Smooth muscle cell (in vitro differentiated cells): ENCODE measurements around the gene EPB41L2. TPM values are rescaled to one million over a fixed set of nuclear protein-coding genes. Genes with fewer than 3 reads are reported as not detected.
A peak's percentile ranks its signal among the peaks of the same experiment; 100 is the strongest.

Source experiments
- DNase-seq: peaks from one replicate; lab custom pipeline; 2025; ENCODE audit not compliant: unreplicated experiment; lab: John Stamatoyannopoulos, UW
- H2AFZ ChIP-seq: fragments of 200-600 bp; sonication (generic); 2 replicates; pipeline ENCODE4 v1.6.0; 2016; ENCODE audit warnings: antibody characterized with exemption, low read depth, mild to moderate bottlenecking
- H3F3A ChIP-seq: fragments of 200-600 bp; sonication (generic); 2 replicates; pipeline ENCODE4 v1.6.0; 2017; ENCODE audit warnings: antibody characterized with exemption, low read depth
- H3K27ac ChIP-seq: fragments of 200-600 bp; sonication (generic); 2 replicates; pipeline ENCODE4 v1.5.1; 2016; ENCODE audit warnings: low read depth, mild to moderate bottlenecking
- H3K27me3 ChIP-seq: fragments of 200-600 bp; sonication (generic); 2 replicates; pipeline ENCODE4 v1.6.1; 2016; ENCODE audit warnings: low read depth, mild to moderate bottlenecking
- H3K36me3 ChIP-seq: fragments of 200-600 bp; sonication (generic); 2 replicates; pipeline ENCODE4 v1.5.1; 2016; ENCODE audit warnings: low read depth
- H3K4me1 ChIP-seq: fragments of 200-600 bp; sonication (generic); 2 replicates; pipeline ENCODE4 v1.5.1; 2016; ENCODE audit warnings: low read depth
- H3K4me2 ChIP-seq: fragments of 200-600 bp; sonication (generic); 2 replicates; pipeline ENCODE4 v1.6.0; 2016; ENCODE audit warnings: mild to moderate bottlenecking
- H3K4me3 ChIP-seq: fragments of 200-600 bp; sonication (generic); 2 replicates; pipeline ENCODE4 v1.5.1; 2016; ENCODE audit warnings: mild to moderate bottlenecking
- H3K79me2 ChIP-seq: fragments of 200-600 bp; sonication (generic); 2 replicates; pipeline ENCODE4 v1.6.0; 2016; ENCODE audit warnings: low read depth, mild to moderate bottlenecking
- H3K9ac ChIP-seq: fragments of 200-600 bp; sonication (generic); 2 replicates; pipeline ENCODE4 v1.6.0; 2016; ENCODE audit warnings: low read depth
- H3K9me3 ChIP-seq: fragments of 200-600 bp; sonication (generic); replicated peaks from 2 replicates; pipeline ENCODE4 v1.5.1; 2016; ENCODE audit warnings: low read depth
- H4K20me1 ChIP-seq: fragments of 200-600 bp; sonication (generic); 2 replicates; pipeline ENCODE4 v1.6.0; 2016; ENCODE audit warnings: low read depth
- WGBS: methylation state at CpG from one replicate; pipeline ENCODE4 v1.1.7; 2016; ENCODE audit warnings: low lambda C conversion rate; 5-methylcytosine and 5-hydroxymethylcytosine counted together
- polyA plus RNA-seq: library from polyadenylated mRNA; unstranded; fragments of >200 nt; fragmentation: Nextera tagmentation; extraction: Ambion mirVana; gene quantifications from 2 replicates; pipeline ENCODE4 v1.2.1, GENCODE V29; 2016
- total RNA-seq: library from RNA; depleted of rRNA; stranded (reverse); fragments of >200 nt; gene quantifications from 2 replicates; pipeline ENCODE4 v1.2.3, GENCODE V29; 2014
- TF ChIP-seq, protein P1 (sequence below): fragments of 200-600 bp; sonication (generic); IDR thresholded peaks from 2 replicates; pipeline ENCODE4 v1.5.1; 2017; ENCODE audit warnings: borderline replicate concordance, mild to moderate bottlenecking, antibody characterized with exemption; ENCODE audit not compliant: insufficient read depth, poor library complexity, severe bottlenecking

The EPB41L2 gene
- total and polyA plus RNA-seq, 2 experiments from 2014 or later = 40.2 to 44.6 TPM

DNA sequence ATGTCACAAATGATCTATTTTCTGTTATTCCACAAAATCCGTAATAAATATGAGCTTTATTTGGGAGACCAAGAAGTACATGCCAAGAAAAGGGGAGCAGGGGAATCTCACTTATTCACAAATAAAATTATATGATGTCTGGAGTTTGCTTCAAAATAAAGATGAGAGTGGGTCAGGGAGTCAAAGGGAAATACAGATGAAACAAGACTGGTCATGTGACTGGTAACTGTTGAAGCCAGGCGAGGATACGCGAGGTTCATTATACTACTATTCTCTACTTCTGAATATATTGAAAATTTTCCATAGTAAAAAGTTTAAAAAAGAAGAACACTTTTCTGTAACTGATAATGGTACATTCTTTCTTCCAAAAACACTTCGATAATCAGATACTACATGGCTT lies 14.6 kb downstream of the EPB41L2 start:
- TF ChIP-seq, protein P1, sequence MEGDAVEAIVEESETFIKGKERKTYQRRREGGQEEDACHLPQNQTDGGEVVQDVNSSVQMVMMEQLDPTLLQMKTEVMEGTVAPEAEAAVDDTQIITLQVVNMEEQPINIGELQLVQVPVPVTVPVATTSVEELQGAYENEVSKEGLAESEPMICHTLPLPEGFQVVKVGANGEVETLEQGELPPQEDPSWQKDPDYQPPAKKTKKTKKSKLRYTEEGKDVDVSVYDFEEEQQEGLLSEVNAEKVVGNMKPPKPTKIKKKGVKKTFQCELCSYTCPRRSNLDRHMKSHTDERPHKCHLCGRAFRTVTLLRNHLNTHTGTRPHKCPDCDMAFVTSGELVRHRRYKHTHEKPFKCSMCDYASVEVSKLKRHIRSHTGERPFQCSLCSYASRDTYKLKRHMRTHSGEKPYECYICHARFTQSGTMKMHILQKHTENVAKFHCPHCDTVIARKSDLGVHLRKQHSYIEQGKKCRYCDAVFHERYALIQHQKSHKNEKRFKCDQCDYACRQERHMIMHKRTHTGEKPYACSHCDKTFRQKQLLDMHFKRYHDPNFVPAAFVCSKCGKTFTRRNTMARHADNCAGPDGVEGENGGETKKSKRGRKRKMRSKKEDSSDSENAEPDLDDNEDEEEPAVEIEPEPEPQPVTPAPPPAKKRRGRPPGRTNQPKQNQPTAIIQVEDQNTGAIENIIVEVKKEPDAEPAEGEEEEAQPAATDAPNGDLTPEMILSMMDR = no peak
- H4K20me1 ChIP-seq = peaks cover 24% of the 10 kb centered on the region
- H2AFZ ChIP-seq = no peak overlapping the region
- DNase-seq = no peak
- WGBS = 97% methylated on average over 5 of the region's 5 CpGs
- no peaks in the 10 kb centered on the region for H3F3A ChIP-seq
- peaks cover 60% of the 10 kb centered on the region for H3K79me2 ChIP-seq
- H3K9ac ChIP-seq = no peak overlapping the region
- H3K27ac ChIP-seq = no peak overlapping the region
- H3K4me2 ChIP-seq = no peak overlapping the region
- no peak overlapping the region for H3K4me3 ChIP-seq
- H3K27me3 ChIP-seq = no peaks in the 10 kb centered on the region
- H3K9me3 ChIP-seq = no peaks in the 10 kb centered on the region
- no peaks in the 10 kb centered on the region for H3K4me1 ChIP-seq
- peaks cover under 1% of the 10 kb centered on the region for H3K36me3 ChIP-seq

DNA sequence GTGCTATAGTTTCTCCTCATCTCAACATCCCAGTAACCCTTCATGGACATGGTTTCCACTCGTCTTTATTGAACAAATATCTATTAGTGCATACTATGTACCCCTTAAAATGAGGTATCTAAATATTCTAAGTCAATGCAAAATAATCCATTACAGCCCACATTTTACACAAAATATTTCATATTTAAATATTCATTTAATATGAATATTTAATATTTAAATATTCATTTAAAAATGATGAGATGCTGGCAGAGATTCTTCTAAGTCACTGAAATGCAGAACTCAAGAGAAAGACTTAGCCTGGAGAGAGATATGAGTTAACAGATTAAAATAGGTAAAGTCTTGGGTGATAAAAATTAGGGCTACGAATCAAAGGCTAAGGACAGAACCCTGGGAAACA lies 17.9 kb downstream of the EPB41L2 start:
- peaks cover 38% of the 10 kb centered on the region for H4K20me1 ChIP-seq
- no peaks in the 10 kb centered on the region for H3K4me1 ChIP-seq
- H3F3A ChIP-seq = no peaks in the 10 kb centered on the region
- no peaks in the 10 kb centered on the region for H3K27me3 ChIP-seq
- 97% methylated on average over 2 of the region's 2 CpGs for WGBS
- H3K36me3 ChIP-seq = no peaks in the 10 kb centered on the region
- H3K4me3 ChIP-seq = no peak overlapping the region
- TF ChIP-seq, protein P1 = no peak
- no peaks in the 10 kb centered on the region for H3K9me3 ChIP-seq
- no peak overlapping the region for H3K27ac ChIP-seq
- H3K4me2 ChIP-seq = no peak overlapping the region
- no peak overlapping the region for H3K9ac ChIP-seq
- DNase-seq = no peak
- H2AFZ ChIP-seq = no peak overlapping the region
- H3K79me2 ChIP-seq = peaks cover 71% of the 10 kb centered on the region

GRCh38 chr6:131043902-131044447 lies 19.1 kb downstream of the EPB41L2 start:
- no peaks in the 10 kb centered on the region for H3K4me1 ChIP-seq
- WGBS = 98% methylated on average over 4 of the region's 4 CpGs
- TF ChIP-seq, protein P1 = no peak

DNA sequence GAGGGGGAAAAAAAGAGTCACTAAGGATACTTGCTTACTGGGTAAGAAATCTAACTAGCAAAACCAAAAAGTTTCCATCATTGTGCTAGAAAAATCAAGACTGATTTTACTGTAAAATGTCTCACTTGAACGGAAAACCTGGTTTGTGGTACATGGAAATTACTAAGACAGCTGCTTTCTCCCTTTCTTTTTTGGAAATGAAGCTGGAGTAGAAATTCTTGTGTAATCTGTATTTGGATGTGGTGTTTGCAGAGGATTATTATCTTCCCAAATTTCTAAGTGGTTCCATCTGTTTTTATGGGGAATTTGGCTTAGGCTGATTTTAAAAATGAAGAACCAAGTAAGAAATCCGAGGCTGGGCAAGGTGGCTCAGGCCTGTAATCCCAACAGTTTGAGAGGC lies 20.4 kb downstream of the EPB41L2 start:
- H3K27ac ChIP-seq = no peak overlapping the region
- no peak for DNase-seq
- no peaks in the 10 kb centered on the region for H3K4me1 ChIP-seq
- no peaks in the 10 kb centered on the region for H3F3A ChIP-seq
- peak overlapping the region; percentile 57 for H3K4me2 ChIP-seq
- TF ChIP-seq, protein P1 = no peak
- H3K4me3 ChIP-seq = no peak overlapping the region
- H3K9ac ChIP-seq = no peak overlapping the region
- H3K79me2 ChIP-seq = peaks cover 64% of the 10 kb centered on the region
- WGBS = 24% methylated on average over 2 of the region's 2 CpGs
- H3K36me3 ChIP-seq = no peaks in the 10 kb centered on the region
- no peaks in the 10 kb centered on the region for H3K27me3 ChIP-seq
- no peak overlapping the region for H2AFZ ChIP-seq
- peaks cover 51% of the 10 kb centered on the region for H4K20me1 ChIP-seq
- no peaks in the 10 kb centered on the region for H3K9me3 ChIP-seq

More at GRCh38 chr6:131043902-131044447, 19.1 kb downstream of the EPB41L2 start:
- Histone ChIP-seq H3K27me3 (no peaks in the 10 kb centered on the region), H3K27ac (no peak overlapping the region), H3K79me2 (peaks cover 65% of the 10 kb centered on the region), H3K4me3 (no peak overlapping the region), H3F3A (no peaks in the 10 kb centered on the region), H3K4me2 (no peak overlapping the region), H2AFZ (no peak overlapping the region), H3K9ac (no peak overlapping the region), H3K9me3 (no peaks in the 10 kb centered on the region), H4K20me1 (peaks cover 46% of the 10 kb centered on the region), H3K36me3 (no peaks in the 10 kb centered on the region)
- DNase-seq = no peak
